Ovary (tissue), 9 donors: ENCODE data around the gene LPCAT3. TPM values are rescaled to one million over a fixed set of nuclear protein-coding genes. Genes with fewer than 3 reads are reported as not detected.

Source experiments
- DNase-seq, 5 donors: peaks; one replicate each; pipeline ENCODE4 v3.0.0-alpha.2; 2019 to 2020
- H3K27ac ChIP-seq, 2 donors: fragments of 200-600 bp; one replicate each; pipeline versions ENCODE4 v1.5.1 to v1.8.0; 2019 to 2022
- H3K27me3 ChIP-seq: fragments of 200-600 bp; one replicate; pipeline ENCODE4 v1.8.0; 2022
- H3K36me3 ChIP-seq: fragments of 200-600 bp; sonication (generic); one replicate; pipeline ENCODE4 v1.5.1; 2019
- H3K4me1 ChIP-seq: one replicate; pipeline ENCODE4 v1.8.1; 2013; ENCODE audit warnings: mild to moderate bottlenecking, moderate library complexity; ENCODE audit not compliant: insufficient read depth
- H3K4me3 ChIP-seq: fragments of 200-600 bp; sonication (generic); one replicate; pipeline ENCODE4 v1.5.1; 2017
- H3K9me3 ChIP-seq, 2 donors: fragments of 200-600 bp in 1 of 2; sonication (generic) in 1 of 2; one replicate each; pipeline versions ENCODE4 v1.5.1 to v1.8.1; 2013 to 2019; ENCODE audit warnings: mild to moderate bottlenecking in 1 of 2, moderate library complexity in 1 of 2
- CTCF ChIP-seq, 3 donors: fragments of 450-650 bp in 2 of 3; fragments of 200-600 bp in 1 of 3; IDR thresholded peaks; one replicate each; pipeline versions ENCODE4 v1.5.1 to v1.8.0; 2016 to 2022; ENCODE audit warnings: antibody characterized with exemption in 3 of 3, mild to moderate bottlenecking in 1 of 3
- EP300 ChIP-seq: sonication (generic); formaldehyde crosslinking; IDR thresholded peaks from one replicate; pipeline ENCODE4 v1.6.1; 2017; ENCODE audit warnings: antibody characterized with exemption
- POLR2A ChIP-seq: fragments of 450-650 bp; IDR thresholded peaks from one replicate; pipeline ENCODE4 v1.6.1; 2017; ENCODE audit warnings: antibody characterized with exemption, mild to moderate bottlenecking, moderate library complexity
- WGBS, 3 donors: extraction: QIAGEN DNeasy Blood & Tissue Kit in 1 of 3; methylation state at CpG; one replicate each; pipeline versions ENCODE4 v1.1.5 to v1.1.7; 2013 to 2017; 5-methylcytosine and 5-hydroxymethylcytosine counted together
- intact Hi-C, 4 donors: fragments of 100-400 bp; cut with DNase I; formaldehyde crosslinking; loops; one replicate each; pipeline versions ENCODE4 v1.11.0 to v1.15.1; 2022 to 2023
- polyA plus RNA-seq, 2 donors: library from polyadenylated mRNA; stranded (reverse); fragments of 200-250 nt in 1 of 2; fragments of 350-450 nt in 1 of 2; fragmentation: Illumina TruSeq in 1 of 2; extraction: RNeasy Lipid Tissue Mini Kit (QIAGEN cat#74804) in 1 of 2; gene quantifications; one replicate each; pipeline ENCODE4 v1.2.3, GENCODE V29; 2013 to 2014
- total RNA-seq, 7 donors: library from RNA; depleted of rRNA in 2 of 7; stranded (reverse); fragments of >200 nt in 2 of 7; fragmentation: NEBNext Ultra II Directional in 3 of 7; extraction: Animal tissue kit (Norgen Biotek cat#: 25700) in 3 of 7; gene quantifications; one replicate each; pipeline versions ENCODE4 v1.1.0 to v1.2.4, GENCODE V29; 2016 to 2023
- donor health status: DM: no; HTN: no; CAD: no; lungs with moderate emphysema.
- donor health status: DM: no; HTN: no; CAD: no.
- donor health status: Bipolar disorder and iron deficiency.
- donor health status: DM: yes; HTN: yes; CAD: no.
- donor health status: DM: no; HTN: no; CAD: no.
- donor health status: DM: yes; HTN: yes; CAD: no.

The LPCAT3 gene
- total and polyA plus RNA-seq, 9 donors = 15.5 to 51.2 (median 39.5) TPM

- no peaks in the 10 kb centered on the region for H3K36me3 ChIP-seq
- TF ChIP-seq POLR2A = no peak
- H3K27me3 ChIP-seq = no peaks in the 10 kb centered on the region
- H3K4me1 ChIP-seq = no peaks in the 10 kb centered on the region
- H3K9me3 ChIP-seq = no peaks in the 10 kb centered on the region
- H3K4me3 ChIP-seq = no peak overlapping the region
- H3K27ac ChIP-seq = no peak overlapping the region
- intact Hi-C loops = no loop called here
- no peak for DNase-seq
Observed at GRCh38 chr12:6980740-6981139, 37.5 kb downstream of the LPCAT3 start.

- Histone ChIP-seq H3K27me3 (no peaks in the 10 kb centered on the region), H3K36me3 (no peaks in the 10 kb centered on the region), H3K4me3 (no peak overlapping the region), H3K4me1 (no peaks in the 10 kb centered on the region), H3K9me3 (no peaks in the 10 kb centered on the region), H3K27ac (no peak overlapping the region)
- 89 to 90% (median 89%) methylated on average over 4 of the region's 4 CpGs for WGBS, 3 donors
- DNase-seq = no peak
- intact Hi-C loops = no loop called here
- no peak for TF ChIP-seq POLR2A
- TF ChIP-seq EP300 = no peak
Observed at GRCh38 chr12:6980075-6980474, 38.2 kb downstream of the LPCAT3 start.

- Histone ChIP-seq H3K27me3 (no peaks in the 10 kb centered on the region), H3K9me3 (no peaks in the 10 kb centered on the region), H3K4me1 (no peaks in the 10 kb centered on the region), H3K27ac (no peak overlapping the region), H3K36me3 (no peaks in the 10 kb centered on the region), H3K4me3 (no peak overlapping the region)
- intact Hi-C loops = no loop called here
- DNase-seq = no peak
- WGBS, 3 donors = 72 to 79% (median 73%) methylated on average over 3 of the region's 3 CpGs
- TF ChIP-seq CTCF (IDR thresholded peaks at IDR 0.05) = no peak
- no peak for TF ChIP-seq POLR2A
- no peak for TF ChIP-seq EP300
Observed at GRCh38 chr12:6979453-6979852, 38.8 kb downstream of the LPCAT3 start.

GRCh38 chr12:6979021-6979420 lies 39.3 kb downstream of the LPCAT3 start:
- H3K36me3 ChIP-seq = no peaks in the 10 kb centered on the region
- no peaks in the 10 kb centered on the region for H3K9me3 ChIP-seq
- 71 to 88% (median 75%) methylated on average over 6 of the region's 6 CpGs for WGBS, 3 donors
- no peak for TF ChIP-seq CTCF (IDR thresholded peaks at IDR 0.05)
- no peak for TF ChIP-seq POLR2A
- TF ChIP-seq EP300 = no peak
- DNase-seq = no peak
- H3K4me1 ChIP-seq = no peaks in the 10 kb centered on the region
- H3K27me3 ChIP-seq = no peaks in the 10 kb centered on the region
- H3K27ac ChIP-seq = no peak overlapping the region
- no peak overlapping the region for H3K4me3 ChIP-seq
- intact Hi-C loops = no loop called here

GRCh38 chr12:6978611-6979011 lies 39.7 kb downstream of the LPCAT3 start:
- H3K4me1 ChIP-seq = no peaks in the 10 kb centered on the region
- no peaks in the 10 kb centered on the region for H3K36me3 ChIP-seq

GRCh38 chr12:6978188-6978587 lies 40.1 kb downstream of the LPCAT3 start:
- 79 to 80% (median 80%) methylated on average over 6 of the region's 6 CpGs for WGBS, 3 donors

More at GRCh38 chr12:6978611-6979011, 39.7 kb downstream of the LPCAT3 start:
- H3K9me3 ChIP-seq = no peaks in the 10 kb centered on the region
- WGBS, 3 donors = 74 to 76% (median 75%) methylated on average over 3 of the region's 3 CpGs
- no peak for DNase-seq
- no peak overlapping the region for H3K27ac ChIP-seq
- H3K27me3 ChIP-seq = no peaks in the 10 kb centered on the region
- no peak overlapping the region for H3K4me3 ChIP-seq
- TF ChIP-seq POLR2A (no peak), EP300 (no peak)
- intact Hi-C loops = no loop called here

More at GRCh38 chr12:6978188-6978587, 40.1 kb downstream of the LPCAT3 start:
- H3K27me3 ChIP-seq = no peaks in the 10 kb centered on the region
- H3K36me3 ChIP-seq = no peaks in the 10 kb centered on the region
- DNase-seq = no peak
- H3K4me1 ChIP-seq = no peaks in the 10 kb centered on the region
- no peak overlapping the region for H3K27ac ChIP-seq
- H3K9me3 ChIP-seq = no peaks in the 10 kb centered on the region
- H3K4me3 ChIP-seq = no peak overlapping the region
- TF ChIP-seq POLR2A = no peak
- TF ChIP-seq CTCF (IDR thresholded peaks at IDR 0.05) = no peak
- TF ChIP-seq EP300 = no peak
- intact Hi-C loops = no loop called here
